HL-60 (cell line): Measurements from ENCODE around the gene KLF1.
"Not testable (repeated sequence)": the region's sequence is repeated elsewhere in the genome, so short reads cannot be mapped to it uniquely, and the experiment has no call there.

ENCODE experiments used
- DNase-seq, 2 experiments: peaks; one replicate each; pipeline ENCODE4 v3.0.0-alpha.2; 2010 to 2020; ENCODE audit warnings: low read depth in 1 of 2, low spot score in 1 of 2
- H3K27ac ChIP-seq: fragments of 250-450 bp; sonication (Bioruptor Pico); replicated peaks from 2 replicates; pipeline ENCODE4 v1.5.1; 2020; ENCODE audit warnings: mild to moderate bottlenecking, moderate library complexity
- H3K27me3 ChIP-seq: fragments of 250-450 bp; sonication (Bioruptor Pico); 2 replicates; pipeline ENCODE4 v1.5.1; 2021; ENCODE audit warnings: mild to moderate bottlenecking, moderate library complexity; ENCODE audit not compliant: insufficient read depth, poor library complexity, severe bottlenecking
- H3K4me3 ChIP-seq: replicated peaks from 2 replicates; pipeline ENCODE4 v1.5.1; 2011; ENCODE audit warnings: mild to moderate bottlenecking, control low read depth, low read length; ENCODE audit not compliant: insufficient read depth
- CTCF ChIP-seq: IDR thresholded peaks from one replicate; pipeline ENCODE4 v1.5.1; 2011; ENCODE audit warnings: low read length, control low read depth, inconsistent platforms; ENCODE audit not compliant: insufficient read depth
- GABPA ChIP-seq: IDR thresholded peaks from 2 replicates; pipeline ENCODE4 v1.6.1; 2012; ENCODE audit warnings: low read depth
- POLR2AphosphoS5 ChIP-seq: IDR thresholded peaks from 2 replicates; pipeline ENCODE4 v1.6.1; 2012; ENCODE audit warnings: low read depth
- REST ChIP-seq: IDR thresholded peaks from 2 replicates; pipeline ENCODE4 v1.6.1; 2012; ENCODE audit warnings: low read depth; ENCODE audit not compliant: insufficient replicate concordance
- SPI1 ChIP-seq: IDR thresholded peaks from 2 replicates; pipeline ENCODE4 v1.6.1; 2012; ENCODE audit warnings: low read depth, mild to moderate bottlenecking, borderline replicate concordance

KLF1 gene

GRCh38 chr19:12915860-12916259, 28.9 kb upstream of the KLF1 start:
- H3K27ac ChIP-seq, DNase-seq, H3K4me3 ChIP-seq, H3K27me3 ChIP-seq: not testable (repeated sequence)

GRCh38 chr19:12913851-12914690, 27.1 kb upstream of the KLF1 start:
- Histone ChIP-seq H3K27ac (peak overlapping the region; percentile 97), H3K27me3 (no peaks in the 10 kb centered on the region), H3K4me3 (no peak overlapping the region)
- peak; percentile 62; the same call in 1 of the 2 replicates for TF ChIP-seq SPI1
- peak; percentile 28; the same call in 1 of the 2 replicates for TF ChIP-seq GABPA
- peak; percentile 55 for TF ChIP-seq REST
- TF ChIP-seq POLR2AphosphoS5: peak; percentile 97
- no peak for TF ChIP-seq CTCF
- DNase-seq: peak; percentile 75 to 97

- Histone ChIP-seq H3K27ac (peak overlapping the region; percentile 97), H3K4me3 (no peak overlapping the region), H3K27me3 (no peaks in the 10 kb centered on the region)
- no peak for TF ChIP-seq POLR2AphosphoS5
- TF ChIP-seq GABPA: no peak
- TF ChIP-seq CTCF: no peak
- no peak for TF ChIP-seq REST
- TF ChIP-seq SPI1: no peak; the same call in 1 of the 2 replicates
- DNase-seq: peak in 1 of 2 experiments; percentile 53
Observed at GRCh38 chr19:12913011-12913561, 26.1 kb upstream of the KLF1 start.

- no peak for TF ChIP-seq SPI1
- no peak for TF ChIP-seq GABPA
- no peak for TF ChIP-seq CTCF
- TF ChIP-seq REST: no peak
- no peak for TF ChIP-seq POLR2AphosphoS5
- Histone ChIP-seq H3K4me3 (no peak overlapping the region), H3K27ac (peak overlapping the region; percentile 97), H3K27me3 (no peaks in the 10 kb centered on the region)
- no peak for DNase-seq
Observed at GRCh38 chr19:12912571-12912970, 25.6 kb upstream of the KLF1 start.
